Fibroblast of the aortic adventitia (primary cell): ENCODE data around the gene RELN. TPM values are rescaled to one million over a fixed set of nuclear protein-coding genes. Genes with fewer than 3 reads are reported as not detected.

Source experiments
- DNase-seq: peaks from one replicate; pipeline ENCODE4 v3.0.0-alpha.2; 2010; ENCODE audit warnings: low read depth
- H3K4me3 ChIP-seq: 2 replicates; pipeline ENCODE4 v1.5.1; 2011; ENCODE audit warnings: low read depth, mild to moderate bottlenecking, control low read depth, low read length, moderate library complexity
- total RNA-seq: library from RNA; depleted of rRNA; stranded (reverse); fragments of >200 nt; gene quantifications from 2 replicates; pipeline ENCODE4 v1.2.3, GENCODE V29; 2012; ENCODE audit warnings: low replicate concordance
- TF ChIP-seq, protein P1 (sequence below): IDR thresholded peaks from 2 replicates; pipeline ENCODE4 v1.5.1; 2011; ENCODE audit warnings: mild to moderate bottlenecking, low read length, control low read depth, inconsistent platforms; ENCODE audit not compliant: insufficient read depth

RELN gene
- total RNA-seq, 1 donor, result 88.7 TPM

DNA sequence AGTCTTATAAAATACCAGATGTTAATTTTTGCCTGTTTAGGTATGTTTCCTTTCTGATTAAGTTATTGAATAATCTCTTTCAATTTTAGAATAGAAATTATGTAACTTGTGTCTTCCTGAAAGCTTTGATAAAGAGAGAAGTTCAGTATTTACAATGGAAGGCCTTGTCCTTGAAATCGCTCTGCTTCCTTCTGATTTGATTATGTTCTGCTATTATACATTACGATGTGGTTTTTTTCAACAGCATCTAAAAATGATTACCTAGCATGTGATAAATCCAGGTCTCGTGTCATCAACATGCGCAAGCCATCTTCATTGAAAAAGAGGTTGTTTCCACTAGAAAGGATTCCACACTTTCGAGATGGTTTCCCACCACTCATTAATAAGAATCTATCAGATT, 447.0 kb downstream of the RELN start:
- TF ChIP-seq, protein P1, sequence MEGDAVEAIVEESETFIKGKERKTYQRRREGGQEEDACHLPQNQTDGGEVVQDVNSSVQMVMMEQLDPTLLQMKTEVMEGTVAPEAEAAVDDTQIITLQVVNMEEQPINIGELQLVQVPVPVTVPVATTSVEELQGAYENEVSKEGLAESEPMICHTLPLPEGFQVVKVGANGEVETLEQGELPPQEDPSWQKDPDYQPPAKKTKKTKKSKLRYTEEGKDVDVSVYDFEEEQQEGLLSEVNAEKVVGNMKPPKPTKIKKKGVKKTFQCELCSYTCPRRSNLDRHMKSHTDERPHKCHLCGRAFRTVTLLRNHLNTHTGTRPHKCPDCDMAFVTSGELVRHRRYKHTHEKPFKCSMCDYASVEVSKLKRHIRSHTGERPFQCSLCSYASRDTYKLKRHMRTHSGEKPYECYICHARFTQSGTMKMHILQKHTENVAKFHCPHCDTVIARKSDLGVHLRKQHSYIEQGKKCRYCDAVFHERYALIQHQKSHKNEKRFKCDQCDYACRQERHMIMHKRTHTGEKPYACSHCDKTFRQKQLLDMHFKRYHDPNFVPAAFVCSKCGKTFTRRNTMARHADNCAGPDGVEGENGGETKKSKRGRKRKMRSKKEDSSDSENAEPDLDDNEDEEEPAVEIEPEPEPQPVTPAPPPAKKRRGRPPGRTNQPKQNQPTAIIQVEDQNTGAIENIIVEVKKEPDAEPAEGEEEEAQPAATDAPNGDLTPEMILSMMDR, result no peak
- no peak overlapping the region for H3K4me3 ChIP-seq
- DNase-seq, result no peak

DNA sequence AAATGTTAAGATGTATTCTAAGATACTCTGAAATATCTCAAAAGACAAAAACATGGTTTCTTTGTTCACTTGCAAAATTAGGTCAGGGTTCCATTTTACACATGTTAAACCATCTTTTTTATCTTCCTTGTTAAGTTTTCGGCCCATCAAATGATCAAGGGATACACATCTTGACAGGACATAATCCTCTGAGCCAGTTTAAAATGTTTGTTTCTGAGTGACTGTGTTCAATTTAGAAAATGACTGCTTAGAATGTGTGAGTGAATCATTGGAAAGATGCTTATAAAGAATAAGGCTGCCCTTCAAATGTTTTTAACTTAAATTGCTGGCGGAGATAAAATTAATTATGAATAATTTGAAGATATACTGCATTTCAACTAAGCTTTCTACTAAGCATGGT, 447.5 kb downstream of the RELN start:
- DNase-seq, result no peak
- H3K4me3 ChIP-seq, result no peak overlapping the region
- TF ChIP-seq, protein P1, result no peak

DNA sequence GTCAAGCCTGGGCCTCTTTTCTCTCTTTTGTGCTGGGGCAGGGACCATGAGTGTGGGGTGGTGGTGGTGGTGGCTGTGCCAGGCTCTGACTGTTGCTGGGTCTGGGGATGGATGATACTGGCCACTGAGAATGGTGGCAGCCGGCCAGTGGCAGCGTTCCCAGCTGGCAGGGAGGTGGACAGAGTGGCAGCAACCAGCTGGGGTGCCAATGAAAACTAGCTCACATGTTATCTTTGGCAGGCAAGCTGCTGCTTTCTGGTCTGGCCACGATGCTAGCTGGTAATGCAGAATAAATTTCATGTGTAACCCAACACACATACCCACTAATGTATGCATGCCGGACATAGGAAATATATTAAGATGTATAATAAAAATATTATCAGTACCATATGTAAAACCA, 448.4 kb downstream of the RELN start:
- TF ChIP-seq, protein P1, result no peak
- DNase-seq, result peak; percentile 12
- H3K4me3 ChIP-seq, result no peak overlapping the region

DNA sequence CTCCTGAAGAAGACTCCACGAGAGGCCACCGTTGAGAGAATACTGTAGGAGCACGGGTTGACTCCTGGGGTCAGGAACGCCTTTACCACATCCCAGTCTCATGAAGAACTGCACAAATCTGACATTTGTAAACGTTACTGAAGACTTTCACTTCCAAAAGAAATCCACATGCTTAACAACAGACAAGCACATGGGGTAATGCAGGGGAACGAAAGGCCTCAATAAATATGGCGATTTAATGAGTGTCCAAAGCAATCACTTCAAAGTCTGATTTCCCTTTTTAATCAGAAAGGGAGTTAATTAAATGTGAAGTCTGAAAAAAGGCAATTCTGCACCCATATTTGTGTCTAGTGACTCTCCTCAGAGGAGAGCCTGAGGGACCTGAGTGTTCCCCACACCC, 449.1 kb downstream of the RELN start:
- DNase-seq, result no peak
- TF ChIP-seq, protein P1, result no peak
- H3K4me3 ChIP-seq, result no peak overlapping the region

DNA sequence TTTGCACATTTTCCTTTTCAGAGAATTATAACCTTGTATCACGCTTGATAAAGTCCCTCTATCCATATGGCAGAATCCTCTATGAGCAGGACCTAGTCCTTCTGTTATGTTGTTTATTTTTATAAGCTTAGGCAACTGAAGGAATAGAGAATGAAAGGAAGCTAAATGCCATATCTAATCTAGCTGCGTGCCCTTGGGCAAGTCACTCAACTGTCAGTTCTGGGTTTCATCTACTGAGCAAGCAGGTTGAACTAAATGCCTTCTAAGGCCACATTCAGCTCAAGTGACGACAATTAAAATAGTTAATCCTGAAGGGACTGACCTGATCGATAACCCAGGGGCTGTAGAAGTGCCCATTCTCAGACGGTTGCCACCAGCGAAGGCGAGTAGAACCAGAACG, 449.6 kb downstream of the RELN start:
- no peak overlapping the region for H3K4me3 ChIP-seq
- TF ChIP-seq, protein P1, result no peak
- DNase-seq, result no peak

DNA sequence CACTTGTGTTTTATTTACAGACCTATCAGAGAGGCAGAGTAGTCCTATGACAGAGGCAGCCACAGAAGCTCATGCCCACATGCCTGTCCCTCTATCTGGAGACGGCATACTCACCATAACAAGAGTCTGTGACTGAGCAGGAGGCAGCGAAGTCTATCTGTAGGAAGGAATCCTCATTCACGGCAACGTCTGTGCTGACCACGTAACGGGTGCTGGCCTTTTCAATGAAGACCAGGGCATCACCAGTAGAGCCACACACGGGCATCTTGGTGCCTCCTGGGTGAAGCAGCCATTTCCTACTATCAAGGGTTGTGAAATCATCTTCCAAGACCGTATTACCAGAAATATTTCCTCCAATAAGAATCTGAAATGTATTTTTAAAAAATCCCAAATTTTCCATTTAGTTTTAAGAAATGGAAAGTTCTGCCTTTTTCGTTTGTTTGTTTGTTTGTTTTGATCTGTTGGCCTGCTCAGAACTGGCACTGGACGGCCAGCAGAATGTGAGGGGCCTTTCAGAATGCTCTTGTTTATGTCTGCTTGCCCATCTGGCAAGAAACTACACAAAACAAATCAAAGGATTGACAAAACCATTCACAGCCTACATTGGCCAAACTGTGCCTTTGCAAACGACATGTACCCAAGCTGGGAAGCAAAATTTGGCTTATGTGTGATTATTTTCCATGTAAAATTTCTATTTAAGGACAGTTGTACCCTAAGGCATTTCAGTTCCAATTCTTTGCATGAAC, 450.3 kb downstream of the RELN start:
- TF ChIP-seq, protein P1, result no peak

DNA sequence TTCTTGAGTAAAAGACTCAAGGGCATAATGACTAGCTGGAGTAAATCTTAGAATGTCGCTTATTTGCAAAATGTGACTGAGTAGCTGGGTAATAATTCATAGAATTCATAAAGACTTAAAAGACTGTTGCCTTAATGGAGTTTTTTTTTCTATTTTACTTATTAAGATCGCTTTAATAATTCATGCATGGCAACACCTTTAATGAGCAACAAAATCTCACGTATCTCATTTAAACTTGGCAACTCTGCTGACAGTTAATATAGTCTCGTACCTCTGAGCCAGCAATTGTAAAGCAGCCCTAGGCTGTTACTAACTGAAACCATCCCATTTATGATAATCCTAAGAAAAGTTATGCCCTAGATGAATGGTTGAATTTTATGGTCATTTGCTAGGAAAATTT, 455.7 kb downstream of the RELN start:
- no peak overlapping the region for H3K4me3 ChIP-seq
- DNase-seq, result no peak
- TF ChIP-seq, protein P1, result no peak

More for the DNA sequence above, 450.3 kb downstream of the RELN start:
- DNase-seq, result no peak
- H3K4me3 ChIP-seq, result no peak overlapping the region
